Loucy (cell line): ENCODE data around the gene INPP5D.
"Not testable (repeated sequence)": the region's sequence is repeated elsewhere in the genome, so short reads cannot be mapped to it uniquely, and the experiment has no call there.

Experiments used
- EZH2phosphoT487 ChIP-seq: fragments of 200-600 bp; IDR thresholded peaks from 2 replicates; pipeline ENCODE4 v1.6.1; 2018; ENCODE audit warnings: antibody characterized with exemption, mild to moderate bottlenecking, moderate library complexity, borderline replicate concordance
- TF ChIP-seq, protein P1 (sequence below): fragments of 200-600 bp; sonication (generic); conservative IDR thresholded peaks from 2 replicates; pipeline ENCODE4 v1.5.1; 2014; ENCODE audit warnings: mild to moderate bottlenecking, antibody characterized with exemption, low read length

DNA sequence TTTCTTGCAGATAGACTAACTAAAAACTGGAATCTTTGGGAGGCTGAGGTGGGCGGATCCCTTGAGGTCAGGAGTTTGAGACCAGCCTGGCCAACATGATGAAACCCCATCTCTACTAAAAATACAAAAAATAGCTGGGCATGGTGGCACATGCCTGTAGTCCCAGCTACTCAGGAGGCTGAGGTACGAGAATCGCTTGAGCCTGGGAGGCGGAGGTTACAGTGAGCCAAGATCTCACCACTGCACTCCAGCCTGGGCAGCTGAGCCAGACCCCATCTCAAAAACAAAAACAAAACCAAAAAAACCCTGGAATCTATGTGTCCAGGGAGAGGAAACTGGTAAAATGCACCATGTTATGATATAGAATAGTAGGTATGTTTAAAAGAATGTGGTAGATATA, 7.6 kb upstream of the INPP5D start:
- TF ChIP-seq, protein P1, sequence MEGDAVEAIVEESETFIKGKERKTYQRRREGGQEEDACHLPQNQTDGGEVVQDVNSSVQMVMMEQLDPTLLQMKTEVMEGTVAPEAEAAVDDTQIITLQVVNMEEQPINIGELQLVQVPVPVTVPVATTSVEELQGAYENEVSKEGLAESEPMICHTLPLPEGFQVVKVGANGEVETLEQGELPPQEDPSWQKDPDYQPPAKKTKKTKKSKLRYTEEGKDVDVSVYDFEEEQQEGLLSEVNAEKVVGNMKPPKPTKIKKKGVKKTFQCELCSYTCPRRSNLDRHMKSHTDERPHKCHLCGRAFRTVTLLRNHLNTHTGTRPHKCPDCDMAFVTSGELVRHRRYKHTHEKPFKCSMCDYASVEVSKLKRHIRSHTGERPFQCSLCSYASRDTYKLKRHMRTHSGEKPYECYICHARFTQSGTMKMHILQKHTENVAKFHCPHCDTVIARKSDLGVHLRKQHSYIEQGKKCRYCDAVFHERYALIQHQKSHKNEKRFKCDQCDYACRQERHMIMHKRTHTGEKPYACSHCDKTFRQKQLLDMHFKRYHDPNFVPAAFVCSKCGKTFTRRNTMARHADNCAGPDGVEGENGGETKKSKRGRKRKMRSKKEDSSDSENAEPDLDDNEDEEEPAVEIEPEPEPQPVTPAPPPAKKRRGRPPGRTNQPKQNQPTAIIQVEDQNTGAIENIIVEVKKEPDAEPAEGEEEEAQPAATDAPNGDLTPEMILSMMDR: not testable (repeated sequence)
- TF ChIP-seq EZH2phosphoT487: not testable (repeated sequence)
